Hair follicle dermal papilla cell (primary cell): ENCODE measurements around the gene GRN. TPM values are rescaled to one million over a fixed set of nuclear protein-coding genes. Genes with fewer than 3 reads are reported as not detected.

Source experiments
- small RNA-seq: library from RNA; depleted of rRNA; stranded (forward); fragments of <200 nt; gene quantifications from one replicate; pipeline ENCODE3, GENCODE V24; 2012
- total RNA-seq: library from RNA; depleted of rRNA; stranded (reverse); fragments of >200 nt; gene quantifications from 2 replicates; pipeline ENCODE4 v1.2.3, GENCODE V29; 2012

GRN gene
- 201 and 244 TPM in 2 replicates for total RNA-seq

GRCh38 chr17:44344939-44345453, at the start of gene GRN:
Gene GRN, plus strand, starts transcription at chr17:44345302. Its CDS starts 3,863 bp downstream, at chr17:44349165.

GRCh38 chr17:44308320-44308818, 36.7 kb upstream of the GRN start, which contains the start of gene RUNDC3A:
Gene RUNDC3A, plus strand, starts transcription at chr17:44308601. Its CDS starts 232 bp downstream, at chr17:44308833.

GRCh38 chr17:44324571-44325275, 20.4 kb upstream of the GRN start, which contains the start of gene SLC25A39:
Gene SLC25A39, minus strand, starts transcription at chr17:44324823. Its CDS starts 1,261 bp downstream, at chr17:44323562.

GRCh38 chr17:44363613-44364159, 18.6 kb downstream of the GRN start, which contains the start of gene FAM171A2:
Gene FAM171A2, minus strand, starts transcription at chr17:44363853. Its CDS starts 139 bp downstream, at chr17:44363714.

GRCh38 chr17:44389281-44389680, 44.2 kb downstream of the GRN start, which contains the start of gene ITGA2B:
Gene ITGA2B, minus strand, starts transcription at chr17:44389649. Its CDS starts 176 bp downstream, at chr17:44389473.

Small RNA genes lying within 50 kb of the gene (small RNA-seq; reads per million reads assigned to genes)
- gene RF00012 (not detected), gene RNU6-453P (not detected)

Other genes starting within 250 kb of the GRN start
- gene HDAC5, start 221.7 kb upstream of the GRN start, total RNA-seq: 133 and 147 TPM in 2 replicates
- gene HROB, start 203.4 kb upstream of the GRN start, total RNA-seq: 0.81 and 1.7 TPM in 2 replicates
- not detected in 2 replicates for gene ASB16, start 174.6 kb upstream of the GRN start, total RNA-seq
- gene TMUB2, start 158.3 kb upstream of the GRN start, total RNA-seq: 35.9 and 38.9 TPM in 2 replicates
- gene ATXN7L3, start 145.4 kb upstream of the GRN start, total RNA-seq: 65.6 and 75.8 TPM in 2 replicates
- 49.7 and 58.9 TPM in 2 replicates for gene UBTF, start 125.6 kb upstream of the GRN start, total RNA-seq
- gene SLC4A1, start 77.2 kb upstream of the GRN start, total RNA-seq: not detected in 2 replicates
- not detected in 2 replicates for gene RUNDC3A, start 36.7 kb upstream of the GRN start, total RNA-seq
- gene SLC25A39, start 20.5 kb upstream of the GRN start, total RNA-seq: 76.3 and 76.4 TPM in 2 replicates
- gene FAM171A2, start 18.6 kb downstream of the GRN start, total RNA-seq: 3.6 and 4.4 TPM in 2 replicates
- gene ITGA2B, start 44.3 kb downstream of the GRN start, total RNA-seq: 0.36 and 0.49 TPM in 2 replicates
- gene GPATCH8, start 158.1 kb downstream of the GRN start, total RNA-seq: 38.7 and 48.2 TPM in 2 replicates
- gene FZD2, start 212.2 kb downstream of the GRN start, total RNA-seq: 70.3 and 78.9 TPM in 2 replicates